Activated naive CD4-positive, alpha-beta T cell treated with anti-CD3 and anti-CD28 coated beads for 36 hours (primary cell): ENCODE measurements around the gene SRRM4. TPM values are rescaled to one million over a fixed set of nuclear protein-coding genes. Genes with fewer than 3 reads are reported as not detected.

Experiments
- CTCF ChIA-PET: fragments of 350-600 bp; sonication (Branson Sonifier 250); formaldehyde crosslinking; loops from one replicate; lab custom pipeline; 2021; ENCODE audit warnings: antibody characterized with exemption; lab: Charles Lee
- DNase-seq: peaks from one replicate; pipeline ENCODE4 v3.0.0-alpha.2; 2020
- H3K27ac Mint-ChIP-seq: one replicate; pipeline ENCODE4 v1.8.0; 2021; ENCODE audit warnings: mild to moderate bottlenecking, mixed read lengths
- H3K27me3 Mint-ChIP-seq: one replicate; pipeline ENCODE4 v1.8.0; 2021; ENCODE audit warnings: low read depth, mixed read lengths
- H3K36me3 Mint-ChIP-seq: one replicate; pipeline ENCODE4 v1.8.0; 2021; ENCODE audit warnings: low read depth, mixed read lengths
- H3K4me1 Mint-ChIP-seq: one replicate; pipeline ENCODE4 v1.8.0; 2021; ENCODE audit warnings: low read depth, mixed read lengths
- H3K4me3 Mint-ChIP-seq: one replicate; pipeline ENCODE4 v1.8.0; 2021; ENCODE audit warnings: mild to moderate bottlenecking, moderate library complexity, mixed read lengths
- H3K9me3 Mint-ChIP-seq: one replicate; pipeline ENCODE4 v1.8.0; 2021; ENCODE audit warnings: mixed read lengths
- intact Hi-C: fragments of 100-400 bp; cut with micrococcal nuclease; formaldehyde crosslinking; loops from one replicate; pipeline ENCODE4 v1.15.1; 2023
- total RNA-seq, 2 experiments: library from RNA; stranded (reverse); gene quantifications; one replicate each; pipeline ENCODE4 v1.2.3, GENCODE V29; 2021

SRRM4 gene
- total RNA-seq, 2 experiments from 2014 or later: not detected

DNA sequence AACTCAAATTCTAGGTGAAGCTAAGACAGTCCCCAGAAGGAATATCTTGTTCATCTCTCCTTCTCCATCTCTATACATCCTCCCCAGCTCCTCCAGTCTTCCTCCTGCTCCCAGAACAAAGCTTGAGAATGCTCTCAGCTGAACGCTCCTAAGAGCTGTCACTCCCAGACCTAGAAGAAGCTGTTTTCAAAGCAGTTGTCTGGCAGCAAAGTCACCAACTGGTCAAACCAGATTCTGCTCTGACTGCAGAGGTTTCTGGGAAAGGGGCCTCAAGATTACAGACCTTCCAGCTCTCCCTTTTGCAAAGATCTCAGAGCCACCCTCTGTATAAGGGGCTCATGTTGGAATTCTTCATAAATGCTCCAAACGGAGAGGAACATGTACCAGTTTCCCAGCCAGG, 187.8 kb downstream of the SRRM4 start:
- Mint-ChIP-seq H3K27ac (no peak overlapping the region), H3K36me3 (no peaks in the 10 kb centered on the region), H3K9me3 (peaks cover 3% of the 10 kb centered on the region), H3K4me3 (no peak overlapping the region), H3K27me3 (no peaks in the 10 kb centered on the region), H3K4me1 (no peaks in the 10 kb centered on the region)
- intact Hi-C loops: no loop called here
- CTCF ChIA-PET: interaction anchor here (1.1 kb wide), 1 partner anchor 54 kb away, joined by 3 read pairs; no protein-coding TSS in a partner anchor
- DNase-seq: no peak

DNA sequence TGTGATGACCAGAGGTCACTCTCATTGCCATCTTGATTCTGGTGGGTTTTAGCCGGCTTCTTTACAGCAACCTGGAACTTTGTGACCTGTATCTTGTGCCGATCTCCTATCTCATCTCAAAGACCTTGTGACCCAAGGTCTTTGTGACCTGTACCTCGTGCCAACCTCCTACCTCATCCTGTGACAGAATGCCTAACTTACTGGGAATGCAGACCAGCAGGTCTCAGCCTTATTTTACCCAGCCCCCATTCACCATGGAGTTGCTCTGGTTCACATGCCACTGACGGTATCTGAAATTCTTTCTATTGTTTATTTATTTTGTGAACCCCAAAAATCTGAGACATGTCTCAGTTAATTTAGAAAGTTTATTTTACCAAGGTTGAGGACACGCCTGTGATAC, 189.9 kb downstream of the SRRM4 start:
- H3K36me3 Mint-ChIP-seq: no peaks in the 10 kb centered on the region
- intact Hi-C loops: no loop called here
- peaks cover 3% of the 10 kb centered on the region for H3K9me3 Mint-ChIP-seq
- DNase-seq: no peak
- no peaks in the 10 kb centered on the region for H3K4me1 Mint-ChIP-seq
- CTCF ChIA-PET: no interaction called here
- no peak overlapping the region for H3K27ac Mint-ChIP-seq
- peaks cover 2% of the 10 kb centered on the region for H3K27me3 Mint-ChIP-seq
- H3K4me3 Mint-ChIP-seq: no peak overlapping the region

DNA sequence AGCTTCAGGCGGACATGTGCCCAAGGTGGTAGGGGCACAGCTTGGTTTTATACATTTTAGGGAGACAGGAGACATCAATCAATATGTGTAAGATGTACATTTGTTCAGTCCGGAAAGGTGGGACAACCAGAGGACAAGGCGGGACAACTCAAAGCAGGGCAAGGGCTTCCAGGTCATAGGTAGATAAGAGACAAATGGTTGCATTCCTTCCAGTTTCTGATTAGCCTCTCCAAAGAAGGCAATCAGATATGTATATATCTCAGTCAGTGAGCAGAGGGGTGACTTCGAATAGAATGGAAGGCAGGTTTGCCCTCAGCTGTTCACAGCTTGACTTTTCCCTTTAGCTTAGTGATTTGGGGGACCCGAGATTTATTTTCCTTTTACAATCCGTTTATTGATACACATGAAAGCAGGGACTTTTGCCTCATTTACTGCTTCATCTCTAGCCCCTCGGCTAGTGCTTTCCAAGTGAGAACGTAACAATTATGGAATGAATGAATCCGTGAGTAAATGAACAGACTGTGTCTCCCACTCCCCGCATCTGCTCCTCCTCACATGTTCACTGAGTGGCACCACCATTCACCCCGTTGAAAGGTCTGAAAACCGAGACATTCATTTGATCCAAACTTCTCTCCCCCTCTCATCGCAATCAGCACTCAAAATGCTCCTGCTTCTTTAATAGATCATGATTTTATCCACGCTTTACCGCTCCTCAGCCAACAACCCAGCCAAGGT, 190.5 kb downstream of the SRRM4 start:
- H3K36me3 Mint-ChIP-seq: no peaks in the 10 kb centered on the region
- intact Hi-C loops: no loop called here
- no peaks in the 10 kb centered on the region for H3K4me1 Mint-ChIP-seq
- no peak overlapping the region for H3K4me3 Mint-ChIP-seq
- CTCF ChIA-PET: no interaction called here
- H3K27ac Mint-ChIP-seq: no peak overlapping the region
- H3K9me3 Mint-ChIP-seq: peaks cover 2% of the 10 kb centered on the region
- no peak for DNase-seq
- H3K27me3 Mint-ChIP-seq: peaks cover 4% of the 10 kb centered on the region

DNA sequence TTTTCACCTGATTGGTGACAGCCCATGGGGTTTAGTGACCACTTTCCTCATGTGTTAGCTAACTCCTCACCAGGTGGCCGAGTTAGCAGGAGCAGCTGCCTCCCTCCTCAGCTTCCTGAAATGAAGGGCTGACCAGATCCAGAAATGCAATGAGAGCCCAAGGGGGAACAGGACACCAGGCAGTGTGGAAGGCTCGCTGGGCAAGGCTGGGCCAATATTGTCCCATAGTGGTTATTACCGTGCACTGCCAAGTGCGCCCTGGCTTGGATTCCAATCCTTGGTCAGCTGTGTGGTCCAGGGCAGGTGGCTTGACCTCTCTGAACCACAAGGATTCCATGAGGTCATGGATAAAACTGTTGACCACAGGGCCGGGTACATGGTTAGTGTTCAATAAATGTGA, 193.7 kb downstream of the SRRM4 start:
- H3K27ac Mint-ChIP-seq: no peak overlapping the region
- CTCF ChIA-PET: no interaction called here
- no peak for DNase-seq
- H3K9me3 Mint-ChIP-seq: no peaks in the 10 kb centered on the region
- no peaks in the 10 kb centered on the region for H3K36me3 Mint-ChIP-seq
- peaks cover 7% of the 10 kb centered on the region for H3K27me3 Mint-ChIP-seq
- H3K4me1 Mint-ChIP-seq: no peaks in the 10 kb centered on the region
- no peak overlapping the region for H3K4me3 Mint-ChIP-seq
- intact Hi-C loops: no loop called here

- H3K27me3 Mint-ChIP-seq: peaks cover 7% of the 10 kb centered on the region
- intact Hi-C loops: no loop called here
- H3K4me3 Mint-ChIP-seq: no peak overlapping the region
- CTCF ChIA-PET: no interaction called here
- H3K27ac Mint-ChIP-seq: no peak overlapping the region
- H3K9me3 Mint-ChIP-seq: no peaks in the 10 kb centered on the region
- no peak for DNase-seq
- H3K4me1 Mint-ChIP-seq: no peaks in the 10 kb centered on the region
- H3K36me3 Mint-ChIP-seq: no peaks in the 10 kb centered on the region
Observed at GRCh38 chr12:119176267-119177055, 195.1 kb downstream of the SRRM4 start.

GRCh38 chr12:119177056-119177325, 195.7 kb downstream of the SRRM4 start:
- Mint-ChIP-seq H3K4me3 (no peak overlapping the region), H3K27me3 (peaks cover 7% of the 10 kb centered on the region), H3K4me1 (no peaks in the 10 kb centered on the region), H3K27ac (no peak overlapping the region), H3K36me3 (no peaks in the 10 kb centered on the region), H3K9me3 (no peaks in the 10 kb centered on the region)
- DNase-seq: no peak
- intact Hi-C loops: no loop called here
- CTCF ChIA-PET: no interaction called here

DNA sequence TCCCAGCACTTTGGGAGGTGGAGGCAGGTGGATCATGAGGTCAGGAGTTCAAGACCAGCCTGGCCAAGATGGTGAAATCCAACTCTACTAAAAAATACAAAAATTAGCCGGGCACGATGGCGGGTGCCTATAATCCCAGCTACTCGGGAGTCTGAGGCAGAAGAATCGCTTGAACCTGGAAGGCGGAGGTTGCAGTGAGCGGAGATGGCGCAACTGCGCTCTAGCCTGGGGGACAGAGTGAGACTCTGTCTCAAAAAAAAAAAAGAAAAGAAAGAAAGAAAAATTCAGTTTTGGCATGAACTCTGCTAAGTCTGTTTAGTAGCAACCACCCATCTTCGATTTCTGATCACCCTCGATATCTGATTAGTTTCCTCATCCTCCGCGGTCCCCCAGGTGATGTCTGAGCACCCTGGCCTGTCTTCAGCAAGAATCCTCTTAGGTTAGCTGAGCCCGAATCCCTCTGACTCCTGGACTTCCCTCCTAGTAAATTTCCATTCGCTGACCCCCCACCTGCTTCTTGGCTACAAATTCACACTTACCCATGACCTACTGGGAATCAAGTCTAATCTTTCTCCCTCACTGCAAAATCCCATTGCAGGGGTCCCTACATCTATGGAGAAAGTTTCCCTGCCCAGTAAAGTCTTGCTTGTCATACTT, 196.5 kb downstream of the SRRM4 start:
- intact Hi-C loops: no loop called here
- H3K4me1 Mint-ChIP-seq: no peaks in the 10 kb centered on the region
- CTCF ChIA-PET: interaction anchor here (1.0 kb wide), 1 partner anchor 37 kb away, joined by 3 read pairs; no protein-coding TSS in a partner anchor
- no peak overlapping the region for H3K4me3 Mint-ChIP-seq
- no peak for DNase-seq
- no peak overlapping the region for H3K27ac Mint-ChIP-seq
- H3K9me3 Mint-ChIP-seq: no peaks in the 10 kb centered on the region
- H3K36me3 Mint-ChIP-seq: no peaks in the 10 kb centered on the region
- peaks cover 7% of the 10 kb centered on the region for H3K27me3 Mint-ChIP-seq

- peaks cover 7% of the 10 kb centered on the region for H3K27me3 Mint-ChIP-seq
- intact Hi-C loops: no loop called here
- DNase-seq: no peak
- H3K4me1 Mint-ChIP-seq: no peaks in the 10 kb centered on the region
- H3K9me3 Mint-ChIP-seq: no peaks in the 10 kb centered on the region
- H3K4me3 Mint-ChIP-seq: no peak within 1 kb of the TSS
- CTCF ChIA-PET: interaction anchor here (1.0 kb wide), 1 partner anchor 38 kb away, joined by 3 read pairs; no protein-coding TSS in a partner anchor
- H3K27ac Mint-ChIP-seq: no peak within 1 kb of the TSS
- no peaks in the 10 kb centered on the region for H3K36me3 Mint-ChIP-seq
Observed at GRCh38 chr12:119178544-119179334, 197.4 kb downstream of the SRRM4 start, which contains the start of gene HSPB8. Gene HSPB8, plus strand, starts transcription at chr12:119178931. Its CDS starts 382 bp downstream, at chr12:119179313.

GRCh38 chr12:119179335-119180021, 198.1 kb downstream of the SRRM4 start:
- DNase-seq: no peak
- intact Hi-C loops: no loop called here
- CTCF ChIA-PET: no interaction called here
- no peaks in the 10 kb centered on the region for H3K9me3 Mint-ChIP-seq
- no peaks in the 10 kb centered on the region for H3K36me3 Mint-ChIP-seq
- no peaks in the 10 kb centered on the region for H3K4me1 Mint-ChIP-seq
- no peak overlapping the region for H3K4me3 Mint-ChIP-seq
- H3K27me3 Mint-ChIP-seq: peaks cover 7% of the 10 kb centered on the region
- H3K27ac Mint-ChIP-seq: no peak overlapping the region

DNA sequence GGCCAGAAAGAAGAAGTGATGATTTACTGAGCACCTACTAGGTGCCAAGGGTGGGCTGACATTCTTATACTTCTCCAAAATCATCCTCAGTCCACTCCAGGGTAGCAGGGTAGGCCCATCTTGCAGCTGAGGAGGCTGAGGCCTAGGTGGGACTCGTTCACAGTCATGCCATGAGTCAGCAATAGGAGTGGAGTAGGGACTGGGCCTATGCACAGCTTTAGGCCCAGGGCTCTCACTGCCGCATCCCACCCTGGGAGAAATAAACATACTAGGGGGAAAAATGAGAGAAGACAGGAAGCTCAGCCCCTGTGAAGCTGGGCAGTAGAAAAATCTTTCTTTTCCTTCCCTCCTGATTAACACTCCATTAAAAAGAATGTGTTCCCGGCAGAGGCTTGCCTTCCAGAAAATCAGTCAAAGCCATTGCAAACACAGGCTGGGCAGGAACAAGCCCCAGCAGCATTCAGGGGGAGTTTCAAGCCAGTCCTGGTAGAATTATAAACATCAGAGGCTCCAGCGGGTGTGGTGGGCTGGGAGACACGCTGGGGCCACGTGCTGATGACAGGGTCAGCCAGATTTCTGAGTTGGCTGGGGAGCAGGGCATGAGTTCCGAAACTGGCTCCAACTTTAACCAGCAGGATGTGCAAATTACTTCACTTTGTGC, 199.2 kb downstream of the SRRM4 start:
- Mint-ChIP-seq H3K27me3 (peaks cover 7% of the 10 kb centered on the region), H3K4me3 (no peak overlapping the region), H3K9me3 (no peaks in the 10 kb centered on the region), H3K4me1 (no peaks in the 10 kb centered on the region), H3K36me3 (no peaks in the 10 kb centered on the region), H3K27ac (no peak overlapping the region)
- DNase-seq: no peak
- CTCF ChIA-PET: no interaction called here
- intact Hi-C loops: no loop called here

DNA sequence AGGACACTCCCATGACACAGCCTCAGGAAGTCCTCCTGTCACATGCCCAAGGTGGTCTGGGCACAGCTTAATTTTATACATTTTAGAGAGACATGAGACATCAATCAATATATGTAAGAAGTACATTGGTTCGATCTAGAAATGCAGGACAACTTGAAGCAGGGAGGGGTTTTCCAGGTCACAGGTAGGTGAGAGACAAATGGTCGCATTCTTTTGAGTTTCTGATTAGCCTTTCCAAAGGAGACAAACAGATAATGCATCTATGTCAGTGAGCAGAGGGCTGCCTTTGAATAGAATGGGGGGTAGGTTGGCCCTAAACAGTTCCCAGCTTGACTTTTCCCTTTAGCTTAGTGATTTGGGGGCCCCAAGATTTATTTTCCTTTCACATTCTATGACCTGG, 199.9 kb downstream of the SRRM4 start:
- DNase-seq: no peak
- CTCF ChIA-PET: no interaction called here
- no peaks in the 10 kb centered on the region for H3K36me3 Mint-ChIP-seq
- H3K27ac Mint-ChIP-seq: no peak overlapping the region
- H3K4me3 Mint-ChIP-seq: no peak overlapping the region
- intact Hi-C loops: no loop called here
- peaks cover 7% of the 10 kb centered on the region for H3K27me3 Mint-ChIP-seq
- no peaks in the 10 kb centered on the region for H3K9me3 Mint-ChIP-seq
- no peaks in the 10 kb centered on the region for H3K4me1 Mint-ChIP-seq
